ENCODE results near the gene FAM209A. TPM values are rescaled to one million over a fixed set of nuclear protein-coding genes. Genes with fewer than 3 reads are reported as not detected.
"Not testable (repeated sequence)": the region's sequence is repeated elsewhere in the genome, so short reads cannot be mapped to it uniquely, and the experiment has no call there.

FAM209A gene
- polyA plus RNA-seq = under 1 TPM; 0.09 to 0.79 (median 0.33) TPM

DNA sequence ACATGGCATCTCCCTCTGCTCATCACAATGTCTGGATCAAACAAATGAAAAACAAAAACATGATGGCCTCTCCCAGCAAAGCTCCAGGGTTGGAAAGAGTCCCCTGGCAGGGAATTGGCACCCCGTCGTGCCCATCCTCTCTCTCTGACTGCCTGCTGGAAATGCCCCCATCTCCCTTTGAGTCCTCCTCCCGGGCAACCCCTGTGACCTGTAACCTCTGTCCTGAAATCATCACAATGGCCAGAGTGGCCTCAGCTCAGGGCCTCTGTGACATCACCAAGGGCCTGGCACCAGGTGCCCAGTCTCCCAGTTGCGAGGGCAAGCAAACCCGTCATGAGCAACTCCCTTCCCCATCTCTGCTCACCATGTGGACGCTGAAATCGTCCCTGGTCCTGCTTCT is at the start of gene FAM209A:
FAM209A (plus strand) TSS at position 301 of the 400 bp plus-strand sequence; CDS start at position 366, 65 bp downstream.
- H3K27ac ChIP-seq (ENCODE audit: low read depth, low read length) = not testable (repeated sequence)
- WGBS, 3 donors = 85 to 91% (median 90%) methylated on average over 5 to 7 of the region's 7 CpGs

DNA sequence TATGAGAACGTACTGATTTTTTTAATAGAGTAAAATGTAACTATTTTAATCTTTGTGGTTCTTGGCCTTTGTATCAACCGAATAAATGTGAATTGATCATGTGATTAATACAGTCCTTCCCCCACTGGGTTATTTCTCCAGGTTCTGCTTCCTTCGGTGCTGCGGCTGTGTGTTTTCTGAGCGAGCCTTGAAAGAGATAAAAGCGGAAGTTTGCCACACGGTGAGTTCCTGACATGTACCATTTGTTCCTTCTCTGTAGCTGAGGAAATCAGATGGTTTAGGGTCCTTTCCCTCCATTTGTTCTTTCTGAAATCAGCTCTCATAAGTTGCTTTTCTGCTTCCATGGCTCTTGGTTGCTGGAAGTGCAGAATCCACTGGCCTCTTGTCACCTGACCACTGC is 40.6 kb upstream of the FAM209A start:
- WGBS, 3 donors = 49 to 82% (median 67%) methylated on average over 7 of the region's 7 CpGs
- H3K27ac ChIP-seq (ENCODE audit: low read depth, low read length) = no peak overlapping the region

GRCh38 chr20:56487216-56487615 is 37.3 kb upstream of the FAM209A start:
- 52 to 95% (median 70%) methylated on average over 11 of the region's 11 CpGs for WGBS, 3 donors
- peak overlapping the region; percentile 78 for H3K27ac ChIP-seq (ENCODE audit: low read depth, low read length)

- H3K27ac ChIP-seq (ENCODE audit: low read depth, low read length) = no peak overlapping the region
- WGBS, 3 donors = 95 to 98% (median 95%) methylated on average over 5 of the region's 5 CpGs
Observed at GRCh38 chr20:56488566-56488965, 36.0 kb upstream of the FAM209A start.

- no peak overlapping the region for H3K27ac ChIP-seq (ENCODE audit: low read depth, low read length)
- WGBS, 3 donors = 99 to 100% (median 100%) methylated on average over 1 of the region's 1 CpG
Observed at GRCh38 chr20:56501116-56501515, 23.4 kb upstream of the FAM209A start.

DNA sequence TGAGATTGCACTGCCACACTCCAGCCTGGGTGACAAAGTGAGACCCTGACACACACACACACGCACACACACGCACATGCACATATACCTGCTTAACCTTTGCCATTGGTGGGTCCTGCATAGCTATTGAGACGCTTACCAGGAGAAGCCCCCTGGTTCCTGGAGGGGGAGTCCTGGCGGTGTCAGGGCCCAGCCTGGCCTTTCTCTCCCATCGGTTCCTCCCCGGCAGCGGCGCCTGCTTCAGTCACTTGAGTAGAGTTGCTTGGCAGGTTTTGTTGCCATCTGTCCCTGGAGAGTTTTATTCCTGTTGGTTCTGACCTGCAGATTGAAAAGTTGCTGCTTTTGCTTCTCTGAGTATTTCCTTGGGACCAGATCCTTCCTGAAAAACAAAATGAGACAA is 20.6 kb upstream of the FAM209A start:
- 91 to 97% (median 96%) methylated on average over 8 of the region's 8 CpGs for whole genome bisulfite sequencing, 3 donors

DNA sequence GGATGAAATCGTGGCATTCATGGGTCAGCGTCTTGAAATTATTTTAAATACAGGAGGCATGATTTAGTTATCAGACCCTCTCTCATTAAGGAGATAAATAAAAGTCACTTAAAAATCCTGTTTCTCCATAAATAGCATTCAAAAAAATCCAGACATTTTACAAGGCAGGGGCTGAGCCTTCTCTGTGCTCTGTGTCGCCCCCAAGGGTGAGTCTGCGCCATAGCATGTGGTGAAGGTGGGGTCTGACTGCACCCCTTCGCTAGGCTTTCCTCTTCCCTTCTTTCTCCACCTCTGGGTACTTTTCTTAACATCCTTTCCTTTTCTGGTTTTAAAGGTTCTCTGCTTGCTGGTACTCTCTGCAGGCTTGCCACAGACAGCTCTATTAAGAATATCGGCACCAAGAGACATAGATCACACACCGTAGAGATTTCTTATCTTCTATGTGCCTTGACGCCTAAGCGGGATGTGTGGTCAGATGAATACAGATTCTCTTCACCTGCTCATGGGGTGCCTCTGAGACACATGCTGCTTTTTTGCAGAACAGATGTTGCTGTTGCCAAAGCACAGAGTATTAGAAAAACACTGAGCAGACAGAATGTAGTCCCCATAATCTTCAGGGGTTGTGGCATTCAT is 20.1 kb upstream of the FAM209A start:
- WGBS, 3 donors = 84 to 90% (median 88%) methylated on average over 9 of the region's 9 CpGs
- H3K27ac ChIP-seq (ENCODE audit: low read depth, low read length) = no peak overlapping the region

More for the DNA sequence above, 20.6 kb upstream of the FAM209A start:
- H3K27ac ChIP-seq (ENCODE audit: low read depth, low read length) = no peak overlapping the region

- no peak overlapping the region for H3K27ac ChIP-seq (ENCODE audit: low read depth, low read length)
- 45 to 77% (median 51%) methylated on average over 3 of the region's 3 CpGs for WGBS, 3 donors
Observed at GRCh38 chr20:56506103-56506502, 18.4 kb upstream of the FAM209A start.

DNA sequence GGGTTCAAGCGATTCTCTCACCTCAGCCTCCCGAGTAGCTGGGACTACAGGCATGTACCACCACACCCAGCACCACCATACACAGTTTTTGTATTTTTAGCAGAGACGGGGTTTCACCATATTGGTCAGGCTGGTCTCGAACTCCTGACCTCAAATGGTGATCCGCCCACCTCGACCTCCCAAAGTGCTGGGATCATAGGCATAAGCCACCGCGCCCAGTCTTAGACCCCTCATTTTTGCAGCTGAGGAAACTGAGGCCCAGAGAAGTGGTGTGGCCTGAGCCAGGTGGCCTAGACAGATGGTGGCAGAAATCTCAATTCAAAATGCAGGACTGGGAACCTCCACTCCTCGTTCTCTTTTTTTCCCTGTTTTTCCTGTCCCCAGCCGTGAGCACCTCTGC is 12.6 kb upstream of the FAM209A start:
- H3K27ac ChIP-seq (ENCODE audit: low read depth, low read length) = no peak overlapping the region
- 94 to 97% (median 96%) methylated on average over 10 of the region's 10 CpGs for WGBS, 3 donors

DNA sequence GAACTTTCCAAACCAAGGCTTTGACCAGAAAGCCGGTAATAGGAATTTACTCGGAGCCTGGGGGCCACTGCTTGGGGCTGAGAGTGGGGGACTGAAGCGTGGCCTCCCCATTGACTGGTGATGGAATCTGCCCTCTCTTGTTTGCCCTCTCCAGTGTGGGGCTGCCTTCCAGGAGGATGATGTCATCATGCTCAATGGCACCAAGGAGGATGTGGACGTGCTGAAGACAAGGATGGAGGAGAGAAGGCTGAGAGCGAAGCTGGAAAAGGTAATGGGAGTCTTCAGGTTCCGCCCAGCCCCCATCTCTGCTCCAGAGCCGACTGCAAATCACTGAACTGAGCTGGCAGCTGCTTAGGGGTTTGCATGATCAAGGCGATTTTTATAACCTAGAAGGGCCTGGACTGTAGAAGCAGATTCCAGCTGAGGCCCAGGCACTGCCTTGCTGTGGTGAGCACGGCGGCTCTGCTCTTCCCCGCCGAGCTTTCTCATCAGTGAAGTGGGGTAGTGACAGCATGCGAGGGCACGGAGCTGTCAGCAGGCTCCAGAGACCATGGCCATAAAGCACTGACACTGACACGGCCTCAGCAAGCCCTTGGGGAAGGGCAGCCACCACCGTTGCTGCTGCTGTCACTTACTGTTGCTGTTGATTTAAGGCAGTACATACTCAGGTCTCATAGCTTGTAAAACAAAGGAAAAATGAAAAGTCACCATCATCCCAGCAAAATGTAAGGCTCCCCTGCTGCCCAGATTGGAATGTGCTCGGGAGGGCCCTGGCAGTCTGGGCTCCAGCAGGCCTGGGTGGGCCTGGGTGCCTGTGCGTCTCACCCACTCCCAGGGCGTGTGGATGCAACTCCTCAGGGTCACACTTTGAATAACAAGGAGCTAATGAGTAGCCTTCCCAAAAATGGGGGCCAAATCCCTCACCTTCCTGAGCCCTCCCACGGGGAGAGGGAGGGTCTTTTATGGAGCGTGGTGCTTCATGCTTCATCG is 11.1 kb upstream of the FAM209A start:
- WGBS, 3 donors = 92 to 94% (median 93%) methylated on average over 22 of the region's 22 CpGs
- no peak overlapping the region for H3K27ac ChIP-seq (ENCODE audit: low read depth, low read length)

GRCh38 chr20:56516631-56517030 is 7.9 kb upstream of the FAM209A start:
- 82 to 93% (median 87%) methylated on average over 5 of the region's 5 CpGs for WGBS, 3 donors
- no peak overlapping the region for H3K27ac ChIP-seq (ENCODE audit: low read depth, low read length)

DNA sequence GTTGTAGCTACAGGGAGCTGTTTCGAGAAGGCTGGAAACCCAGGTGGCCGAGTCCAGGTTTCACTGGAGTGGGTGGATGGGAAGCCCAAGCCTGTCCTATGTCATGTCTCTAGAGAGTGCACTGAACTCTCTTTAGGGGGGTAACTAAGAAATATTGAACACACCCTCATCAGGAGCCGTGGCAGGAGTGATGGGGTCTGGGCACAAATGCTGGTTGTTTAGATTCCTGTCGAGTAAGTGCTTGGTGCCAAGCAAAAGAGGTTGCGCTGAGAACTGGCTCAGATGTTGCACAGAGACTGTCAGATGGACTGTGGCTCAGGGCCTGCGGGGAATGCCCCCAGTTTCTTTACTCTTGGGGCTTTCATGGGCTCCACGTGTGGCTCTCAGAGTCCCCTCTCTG is 7.3 kb upstream of the FAM209A start:
- H3K27ac ChIP-seq (ENCODE audit: low read depth, low read length) = no peak overlapping the region

DNA sequence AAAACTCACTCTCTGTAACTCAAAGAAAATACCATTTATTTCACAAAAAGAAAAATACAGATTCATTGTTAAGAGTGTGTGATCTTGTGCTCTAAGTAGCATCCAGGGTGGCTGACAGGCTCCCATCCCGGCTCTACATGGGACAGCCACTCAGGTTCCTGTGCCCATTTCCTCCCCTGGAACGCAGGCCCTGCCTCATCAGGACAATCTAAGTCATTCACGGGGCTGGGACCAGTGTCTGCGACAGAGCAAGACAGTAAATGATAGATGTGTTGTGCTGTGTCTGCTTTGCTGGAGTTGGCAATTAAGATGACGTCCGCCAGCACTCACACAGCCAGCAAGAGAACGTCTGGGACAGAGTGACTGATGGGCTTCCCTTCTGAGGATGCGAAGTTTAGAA is 6.9 kb upstream of the FAM209A start:
- 88 to 93% (median 92%) methylated on average over 8 of the region's 8 CpGs for WGBS, 3 donors

More for the DNA sequence above, 7.3 kb upstream of the FAM209A start:
- WGBS, 3 donors = 88 to 98% (median 95%) methylated on average over 7 of the region's 7 CpGs

GRCh38 chr20:56518126-56518525 is 6.4 kb upstream of the FAM209A start:
- WGBS, 3 donors = 97 to 98% (median 97%) methylated on average over 14 of the region's 14 CpGs
- no peak overlapping the region for H3K27ac ChIP-seq (ENCODE audit: low read depth, low read length)

More for the DNA sequence above, 6.9 kb upstream of the FAM209A start:
- H3K27ac ChIP-seq (ENCODE audit: low read depth, low read length) = no peak overlapping the region

DNA sequence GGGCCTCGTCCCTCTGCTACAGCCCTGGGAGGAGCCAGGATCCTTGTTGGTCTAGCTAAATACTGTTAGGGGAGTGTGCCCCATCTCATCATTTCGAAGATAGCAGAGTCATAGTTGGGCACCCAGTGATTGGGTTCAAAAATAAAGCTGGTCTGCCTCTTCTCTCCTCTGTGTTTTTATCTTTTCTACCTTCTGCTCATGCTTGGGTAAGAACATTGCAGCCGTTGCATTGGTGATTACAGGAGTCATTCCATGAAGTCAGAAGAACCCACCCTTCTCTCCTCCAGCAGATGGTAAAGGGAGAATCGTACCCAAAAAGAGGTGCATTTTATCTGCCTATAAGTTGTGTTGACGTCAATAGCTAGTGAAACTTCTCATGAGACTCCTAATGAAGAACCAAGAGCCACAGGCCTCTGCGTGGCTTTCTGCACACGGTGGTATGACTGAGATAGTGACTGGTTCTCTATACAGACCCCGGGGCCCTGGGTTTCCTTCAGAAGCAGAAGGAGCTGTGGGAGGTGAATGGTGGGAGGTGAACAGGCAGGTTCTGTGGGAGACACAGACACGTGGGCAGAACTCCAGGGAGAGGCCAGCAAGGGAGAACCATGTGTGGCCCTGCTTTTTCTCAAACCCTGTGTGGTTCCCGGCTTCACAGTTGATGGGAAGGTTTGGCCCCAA is 5.7 kb upstream of the FAM209A start:
- H3K27ac ChIP-seq (ENCODE audit: low read depth, low read length) = no peak overlapping the region
- 95 to 96% (median 96%) methylated on average over 10 of the region's 10 CpGs for WGBS, 3 donors

GRCh38 chr20:56519551-56519950 is 5.0 kb upstream of the FAM209A start:
- H3K27ac ChIP-seq (ENCODE audit: low read depth, low read length) = no peak overlapping the region
- 98 to 100% (median 99%) methylated on average over 10 of the region's 10 CpGs for WGBS, 3 donors

DNA sequence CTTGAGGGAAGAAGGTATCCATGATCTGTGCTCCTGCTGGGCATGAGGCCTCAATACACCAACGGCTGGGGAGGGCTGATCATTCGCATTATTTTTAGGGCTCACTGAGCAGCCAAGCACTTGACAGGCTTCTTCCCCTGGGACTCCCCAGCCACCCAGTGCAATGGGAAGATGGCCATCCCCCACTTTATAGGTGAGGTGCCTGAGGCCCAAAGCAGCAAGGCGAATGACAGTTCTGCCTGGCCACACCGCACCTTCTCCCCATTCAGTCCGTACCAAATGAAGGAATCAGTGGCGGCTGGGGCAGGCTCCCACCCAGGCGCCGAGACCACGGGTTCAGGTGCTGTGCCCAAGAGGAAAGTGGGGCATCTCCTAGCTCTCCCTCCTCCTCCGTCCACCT is 4.4 kb upstream of the FAM209A start:
- H3K27ac ChIP-seq (ENCODE audit: low read depth, low read length) = no peak overlapping the region
- 97 to 100% (median 98%) methylated on average over 10 of the region's 10 CpGs for WGBS, 3 donors

DNA sequence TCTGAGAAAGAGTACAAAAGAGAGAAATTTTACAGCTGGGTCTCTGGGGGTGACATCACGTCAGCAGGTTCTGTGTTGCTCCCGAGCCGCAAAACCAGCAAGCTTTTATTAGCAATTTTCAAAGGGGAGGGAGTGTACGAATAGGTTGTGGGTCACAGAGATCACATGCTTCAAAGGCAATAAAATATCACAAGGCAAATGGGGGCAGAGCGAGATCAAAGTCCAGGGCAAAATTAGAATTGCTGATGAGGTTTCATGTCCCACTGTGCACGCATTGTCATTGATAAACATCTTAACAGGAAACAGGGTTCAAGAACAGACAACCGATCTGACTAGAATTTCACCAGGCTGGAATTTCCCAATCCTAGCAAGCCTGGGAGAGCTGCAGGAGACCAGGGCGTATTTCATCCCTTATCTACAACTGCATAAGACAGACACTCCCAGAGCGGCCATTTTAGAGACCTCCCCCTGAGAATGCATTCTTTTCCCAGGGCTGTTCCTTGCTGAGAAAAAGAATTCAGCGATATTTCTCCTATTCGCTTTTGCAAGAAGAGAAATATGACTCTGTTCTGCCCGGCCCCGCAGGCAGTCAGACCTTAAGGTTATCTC is 3.7 kb upstream of the FAM209A start:
- not testable (repeated sequence) for H3K27ac ChIP-seq (ENCODE audit: low read depth, low read length)
- 93 to 97% (median 94%) methylated on average over 13 of the region's 13 CpGs for WGBS, 3 donors
